Glutamatergic neuron (in vitro differentiated cells): Measurements from ENCODE around the gene NFIA. TPM values are rescaled to one million over a fixed set of nuclear protein-coding genes. Genes with fewer than 3 reads are reported as not detected.

Source experiments
- DNase-seq: peaks from one replicate; pipeline ENCODE4 v3.0.0; 2022
- H3K27ac Mint-ChIP-seq: one replicate; pipeline ENCODE4 v1.8.0; 2020; ENCODE audit warnings: mild to moderate bottlenecking, mixed read lengths, inconsistent platforms; ENCODE audit not compliant: unreplicated experiment
- H3K27me3 Mint-ChIP-seq: one replicate; pipeline ENCODE4 v1.8.0; 2020; ENCODE audit warnings: mild to moderate bottlenecking, moderate library complexity, mixed read lengths, inconsistent platforms; ENCODE audit not compliant: unreplicated experiment
- H3K36me3 Mint-ChIP-seq: one replicate; pipeline ENCODE4 v1.8.0; 2020; ENCODE audit warnings: mild to moderate bottlenecking, mixed read lengths, inconsistent platforms; ENCODE audit not compliant: unreplicated experiment
- H3K4me1 Mint-ChIP-seq: one replicate; pipeline ENCODE4 v1.8.0; 2020; ENCODE audit warnings: mild to moderate bottlenecking, low read depth, mixed read lengths, inconsistent platforms; ENCODE audit not compliant: unreplicated experiment
- H3K4me3 Mint-ChIP-seq: one replicate; pipeline ENCODE4 v1.8.0; 2020; ENCODE audit warnings: mild to moderate bottlenecking, mixed read lengths, inconsistent platforms; ENCODE audit not compliant: unreplicated experiment
- H3K9me3 Mint-ChIP-seq: one replicate; pipeline ENCODE4 v1.8.0; 2020; ENCODE audit warnings: mild to moderate bottlenecking, moderate library complexity, mixed read lengths, inconsistent platforms; ENCODE audit not compliant: unreplicated experiment
- CTCF ChIP-seq: fragments of 200-600 bp; sonication (generic); IDR thresholded peaks from one replicate; pipeline ENCODE4 v1.5.0; 2021; ENCODE audit not compliant: partially characterized antibody, unreplicated experiment
- total RNA-seq: library from RNA; stranded (reverse); fragmentation: NEBNext Ultra II Directional; extraction: Animal tissue kit (Norgen Biotek cat#: 25700); gene quantifications from one replicate; pipeline ENCODE4 v1.2.1, GENCODE V29; 2021; ENCODE audit not compliant: unreplicated experiment

The NFIA gene
- total RNA-seq, 1 donor from 2014 or later, result 16.4 TPM

DNA sequence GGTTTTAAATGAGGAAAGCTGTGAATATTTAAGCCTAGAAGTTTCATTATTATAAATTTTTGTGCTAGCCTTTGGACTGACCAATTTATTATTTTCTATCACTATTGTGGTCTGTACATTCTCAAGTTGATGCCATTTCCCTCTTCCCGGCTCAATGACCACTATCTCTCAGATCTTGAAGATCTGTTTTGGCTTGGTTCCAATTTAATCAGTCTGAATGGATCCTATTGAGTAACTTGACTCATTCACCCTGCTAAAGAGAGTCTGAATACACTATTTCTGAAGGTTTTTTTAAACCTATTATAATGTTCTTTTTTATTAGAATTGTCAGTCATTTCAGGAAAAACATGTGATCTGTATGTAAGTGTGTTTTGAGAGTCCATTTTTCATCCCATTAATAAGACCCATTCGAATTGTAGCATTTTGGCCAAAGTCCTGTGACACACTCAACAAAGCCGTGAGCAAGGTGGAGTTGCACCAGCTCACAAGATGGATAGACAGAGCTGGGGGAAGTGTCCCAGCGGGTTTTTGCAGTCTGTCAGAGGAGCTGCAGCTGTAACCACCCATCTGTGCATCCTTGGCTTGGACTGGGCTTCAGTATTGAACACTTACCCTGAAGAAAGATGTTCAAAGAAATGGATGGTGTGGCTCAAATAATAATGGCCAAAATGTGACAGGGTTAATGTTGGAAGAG, 145.6 kb downstream of the NFIA start:
- no peaks in the 10 kb centered on the region for H3K36me3 Mint-ChIP-seq
- no peak for TF ChIP-seq CTCF
- peaks cover 58% of the 10 kb centered on the region for H3K4me1 Mint-ChIP-seq
- H3K27me3 Mint-ChIP-seq, result peaks cover 5% of the 10 kb centered on the region
- peaks cover 8% of the 10 kb centered on the region for H3K9me3 Mint-ChIP-seq
- H3K27ac Mint-ChIP-seq, result peak overlapping the region; percentile 94
- peak; percentile 75 for DNase-seq
- H3K4me3 Mint-ChIP-seq, result peak overlapping the region; percentile 79

DNA sequence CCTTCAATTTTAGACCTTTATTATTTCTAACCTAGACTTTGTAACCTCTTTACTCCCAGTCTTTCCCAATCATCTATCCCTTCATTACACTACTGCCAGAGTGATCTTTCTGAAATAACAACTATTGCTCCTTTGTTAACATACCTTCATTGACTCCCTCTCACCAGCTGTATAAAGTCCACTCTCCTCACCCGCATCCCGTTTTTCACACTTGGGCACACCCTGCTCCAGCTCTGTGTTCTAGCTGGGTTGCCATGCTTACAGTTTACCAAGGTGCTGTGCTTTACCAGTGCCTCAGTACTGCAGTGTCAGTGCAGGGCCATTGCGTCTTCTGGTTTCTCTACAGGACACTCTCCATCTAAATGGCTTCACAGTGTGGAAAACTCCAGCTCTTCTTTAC, 148.2 kb downstream of the NFIA start:
- no peak for TF ChIP-seq CTCF
- peak overlapping the region; percentile 94 for H3K27ac Mint-ChIP-seq
- H3K36me3 Mint-ChIP-seq, result no peaks in the 10 kb centered on the region
- DNase-seq, result no peak
- H3K27me3 Mint-ChIP-seq, result peaks cover 5% of the 10 kb centered on the region
- H3K4me1 Mint-ChIP-seq, result peaks cover 58% of the 10 kb centered on the region
- peaks cover 7% of the 10 kb centered on the region for H3K9me3 Mint-ChIP-seq
- peak overlapping the region; percentile 26 for H3K4me3 Mint-ChIP-seq

- no peak overlapping the region for H3K27ac Mint-ChIP-seq
- no peak for TF ChIP-seq CTCF
- H3K9me3 Mint-ChIP-seq, result peaks cover 4% of the 10 kb centered on the region
- DNase-seq, result no peak
- H3K27me3 Mint-ChIP-seq, result peaks cover 4% of the 10 kb centered on the region
- H3K4me1 Mint-ChIP-seq, result peaks cover 56% of the 10 kb centered on the region
- H3K36me3 Mint-ChIP-seq, result no peaks in the 10 kb centered on the region
- H3K4me3 Mint-ChIP-seq, result no peak overlapping the region
Measured at GRCh38 chr1:61231795-61232194, 149.4 kb downstream of the NFIA start.

- peaks cover 50% of the 10 kb centered on the region for H3K4me1 Mint-ChIP-seq
Measured at GRCh38 chr1:61233121-61233660, 150.8 kb downstream of the NFIA start.

More at GRCh38 chr1:61233121-61233660, 150.8 kb downstream of the NFIA start:
- TF ChIP-seq CTCF, result no peak
- no peak overlapping the region for H3K27ac Mint-ChIP-seq
- peaks cover 1% of the 10 kb centered on the region for H3K9me3 Mint-ChIP-seq
- no peak overlapping the region for H3K4me3 Mint-ChIP-seq
- peaks cover 1% of the 10 kb centered on the region for H3K27me3 Mint-ChIP-seq
- DNase-seq, result no peak
- no peaks in the 10 kb centered on the region for H3K36me3 Mint-ChIP-seq
